Lower lobe of right lung (tissue), 2 donors: Measurements from ENCODE around the gene DLGAP4. TPM values are rescaled to one million over a fixed set of nuclear protein-coding genes. Genes with fewer than 3 reads are reported as not detected.

ENCODE experiments used
- ATAC-seq, 2 donors: fragments of 200-7000 bp; cut with Tn5 transposase; one replicate each; pipeline ENCODE4 v1.9.1; 2020 to 2022; ENCODE audit warnings: mild to moderate bottlenecking in 2 of 2, moderate library complexity in 2 of 2
- DNase-seq: peaks from one replicate; pipeline ENCODE4 v3.0.0-alpha.2; 2020
- H3K27ac ChIP-seq: fragments of 200-600 bp; one replicate; pipeline ENCODE4 v1.8.0; 2022
- H3K27me3 ChIP-seq: fragments of 200-600 bp; one replicate; pipeline ENCODE4 v1.8.0; 2022; ENCODE audit warnings: low read depth
- H3K36me3 ChIP-seq: fragments of 200-600 bp; one replicate; pipeline ENCODE4 v1.8.0; 2022; ENCODE audit warnings: mild to moderate bottlenecking
- H3K4me1 ChIP-seq: fragments of 200-600 bp; one replicate; pipeline ENCODE4 v1.8.0; 2022
- H3K4me3 ChIP-seq: fragments of 200-600 bp; one replicate; pipeline ENCODE4 v1.8.0; 2022; ENCODE audit warnings: mild to moderate bottlenecking
- H3K9me3 ChIP-seq: fragments of 200-600 bp; one replicate; pipeline ENCODE4 v1.8.0; 2022
- CTCF ChIP-seq: fragments of 200-600 bp; IDR thresholded peaks from one replicate; pipeline ENCODE4 v1.8.0; 2022; ENCODE audit warnings: antibody characterized with exemption, mild to moderate bottlenecking
- intact Hi-C: fragments of 100-400 bp; cut with DNase I; formaldehyde crosslinking; loops from one replicate; pipeline ENCODE4 v1.11.0; 2022
- total RNA-seq: library from RNA; stranded (reverse); fragmentation: NEBNext Ultra II Directional; extraction: Animal tissue kit (Norgen Biotek cat#: 25700); gene quantifications from one replicate; pipeline ENCODE4 v1.2.1, GENCODE V29; 2021
- donor health status: DM: no; HTN: yes; CAD: no; lungs with severe emphysema.

Gene DLGAP4
- total RNA-seq, 1 donor from 2014 or later = 59.3 TPM

- Histone ChIP-seq H3K9me3 (no peaks in the 10 kb centered on the region), H3K4me3 (no peak overlapping the region), H3K27me3 (peaks cover 30% of the 10 kb centered on the region), H3K36me3 (no peaks in the 10 kb centered on the region), H3K4me1 (no peaks in the 10 kb centered on the region), H3K27ac (no peak overlapping the region)
- ATAC-seq (no peak), DNase-seq (no peak)
- intact Hi-C loops = no loop called here
- TF ChIP-seq CTCF = no peak
Observed at GRCh38 chr20:36274181-36274841, 31.8 kb upstream of the DLGAP4 start.

- Histone ChIP-seq H3K4me3 (no peak overlapping the region), H3K36me3 (no peaks in the 10 kb centered on the region), H3K27ac (no peak overlapping the region), H3K4me1 (no peaks in the 10 kb centered on the region), H3K27me3 (peaks cover 35% of the 10 kb centered on the region), H3K9me3 (no peaks in the 10 kb centered on the region)
- no peak for DNase-seq
- no peak for TF ChIP-seq CTCF
- intact Hi-C loops = no loop called here
- no peak for ATAC-seq
Observed at GRCh38 chr20:36275011-36275410, 31.1 kb upstream of the DLGAP4 start.

GRCh38 chr20:36275441-36276189 is 30.5 kb upstream of the DLGAP4 start:
- peaks cover 35% of the 10 kb centered on the region for H3K27me3 ChIP-seq
- H3K36me3 ChIP-seq = no peaks in the 10 kb centered on the region
- ATAC-seq = no peak
- no peak for DNase-seq
- H3K9me3 ChIP-seq = no peaks in the 10 kb centered on the region
- H3K4me3 ChIP-seq = no peak overlapping the region
- no peak overlapping the region for H3K27ac ChIP-seq
- intact Hi-C loops = no loop called here
- H3K4me1 ChIP-seq = no peaks in the 10 kb centered on the region
- TF ChIP-seq CTCF = no peak

- DNase-seq (no peak), ATAC-seq (no peak)
- H3K27me3 ChIP-seq = peaks cover 35% of the 10 kb centered on the region
- no peak overlapping the region for H3K27ac ChIP-seq
- H3K4me3 ChIP-seq = no peak overlapping the region
- no peaks in the 10 kb centered on the region for H3K36me3 ChIP-seq
- intact Hi-C loops = no loop called here
- H3K9me3 ChIP-seq = no peaks in the 10 kb centered on the region
- no peak for TF ChIP-seq CTCF
- no peaks in the 10 kb centered on the region for H3K4me1 ChIP-seq
Observed at GRCh38 chr20:36277546-36277945, 28.6 kb upstream of the DLGAP4 start.

- Histone ChIP-seq H3K4me1 (no peaks in the 10 kb centered on the region), H3K27ac (no peak overlapping the region), H3K4me3 (no peak overlapping the region), H3K27me3 (peaks cover 25% of the 10 kb centered on the region), H3K9me3 (no peaks in the 10 kb centered on the region), H3K36me3 (no peaks in the 10 kb centered on the region)
- DNase-seq (no peak), ATAC-seq (no peak)
- intact Hi-C loops = no loop called here
- TF ChIP-seq CTCF = no peak
Observed at GRCh38 chr20:36279362-36279761, 26.8 kb upstream of the DLGAP4 start.
